Activated gamma-delta T cell (primary cell): ENCODE results near the gene CD40.

Source experiments
- DNase-seq: peaks from one replicate; lab custom pipeline; 2025; lab: John Stamatoyannopoulos, UW

CD40 gene

DNA sequence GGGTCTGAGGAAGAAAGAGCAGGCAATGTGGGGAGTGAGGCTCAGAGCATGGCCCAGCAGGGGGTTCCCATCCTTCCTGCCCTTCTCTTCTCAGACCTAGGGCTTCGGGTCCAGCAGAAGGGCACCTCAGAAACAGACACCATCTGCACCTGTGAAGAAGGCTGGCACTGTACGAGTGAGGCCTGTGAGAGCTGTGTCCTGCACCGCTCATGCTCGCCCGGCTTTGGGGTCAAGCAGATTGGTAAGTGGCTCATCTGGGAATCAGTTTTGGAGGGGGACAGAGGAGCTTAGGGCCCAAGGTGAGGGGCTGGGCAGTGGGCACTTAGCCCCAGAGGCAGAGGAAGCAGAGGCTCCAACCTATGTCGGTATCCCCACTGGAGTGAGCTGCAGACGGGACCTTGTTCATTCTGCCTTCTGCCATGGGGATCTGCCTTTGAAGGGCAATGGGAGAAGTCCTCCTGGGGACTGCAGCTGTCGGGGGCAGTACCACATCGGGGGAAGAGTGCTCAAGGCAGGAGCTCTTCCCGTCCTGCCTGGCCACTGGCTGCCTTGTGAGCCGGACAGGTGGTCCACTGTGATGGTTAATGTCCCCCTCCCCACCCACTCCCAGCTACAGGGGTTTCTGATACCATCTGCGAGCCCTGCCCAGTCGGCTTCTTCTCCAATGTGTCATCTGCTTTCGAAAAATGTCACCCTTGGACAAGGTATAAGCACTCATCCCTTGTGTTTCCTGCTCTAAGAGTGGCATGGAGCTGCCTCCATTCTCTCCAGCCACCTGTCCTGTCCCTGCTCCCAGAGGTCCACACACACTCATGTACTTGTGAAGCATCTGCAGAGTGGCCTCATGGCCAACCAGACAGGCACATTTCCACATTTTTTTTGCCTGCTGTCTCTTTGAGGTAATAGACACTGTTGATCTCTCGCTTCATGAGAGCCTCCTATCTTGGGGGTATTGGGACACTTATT, 4.7 kb downstream of the CD40 start:
- DNase-seq: no peak

DNA sequence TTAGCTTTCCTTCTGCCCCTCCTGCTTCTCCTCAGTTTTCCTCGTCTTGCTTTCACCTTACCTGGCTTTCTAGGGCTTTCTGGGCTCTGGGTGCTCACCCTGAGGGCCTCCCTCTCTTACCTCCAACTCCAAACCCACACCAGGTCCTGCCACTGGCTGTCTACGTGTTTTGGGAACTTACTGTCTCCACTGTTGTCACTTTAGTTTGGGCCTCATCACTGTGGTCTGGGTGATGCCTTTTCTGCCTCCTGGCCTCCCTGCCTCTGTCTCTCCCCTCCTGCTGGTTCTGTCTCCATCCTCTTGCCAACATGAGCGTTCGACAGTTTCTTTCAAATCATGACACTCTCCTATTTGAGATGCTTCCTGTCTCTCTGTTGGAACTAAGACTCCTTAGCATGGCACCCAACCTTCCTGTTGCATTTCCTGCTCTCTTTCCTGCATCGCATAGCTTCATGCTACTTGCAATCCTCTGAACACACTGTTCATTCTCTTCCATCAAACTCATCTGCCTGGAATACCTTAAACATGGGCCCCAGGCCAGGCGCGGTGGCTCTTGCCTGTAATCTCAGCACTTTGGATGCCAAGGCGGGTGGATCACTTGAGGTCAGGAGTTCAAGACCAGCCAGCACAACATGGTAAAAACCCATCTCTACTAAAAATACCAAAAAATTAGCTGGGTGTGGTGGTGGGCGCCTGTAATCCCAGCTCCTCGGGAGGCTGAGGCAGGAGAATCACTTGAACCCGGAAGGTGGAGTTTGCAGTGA, 5.5 kb downstream of the CD40 start:
- no peak for DNase-seq

DNA sequence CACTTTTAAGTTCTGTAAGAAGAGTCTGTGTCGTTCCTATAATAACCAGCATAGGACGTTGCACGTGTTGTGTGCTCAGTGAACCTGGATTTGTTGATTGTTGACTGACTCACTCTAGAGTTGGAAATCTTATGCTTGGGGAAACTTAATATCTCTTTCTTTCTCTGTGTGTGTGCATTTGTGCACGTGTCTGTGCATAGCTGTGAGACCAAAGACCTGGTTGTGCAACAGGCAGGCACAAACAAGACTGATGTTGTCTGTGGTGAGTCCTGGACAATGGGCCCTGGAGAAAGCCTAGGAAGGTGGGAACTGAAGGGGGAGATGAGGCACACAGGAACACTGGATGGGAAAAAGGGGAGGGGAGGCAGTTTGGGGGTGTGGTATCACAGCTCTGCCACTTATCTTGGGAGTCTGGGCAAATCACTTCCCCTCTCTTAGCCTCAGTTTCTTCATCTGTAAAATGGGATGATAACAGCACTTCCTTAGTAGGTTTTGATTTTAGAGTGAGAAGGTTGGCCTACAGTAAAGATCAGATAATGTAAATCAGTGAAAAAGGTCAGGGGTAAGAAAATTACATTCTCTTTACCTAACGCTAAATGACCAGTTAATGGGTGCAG, 8.4 kb downstream of the CD40 start:
- DNase-seq: no peak

DNA sequence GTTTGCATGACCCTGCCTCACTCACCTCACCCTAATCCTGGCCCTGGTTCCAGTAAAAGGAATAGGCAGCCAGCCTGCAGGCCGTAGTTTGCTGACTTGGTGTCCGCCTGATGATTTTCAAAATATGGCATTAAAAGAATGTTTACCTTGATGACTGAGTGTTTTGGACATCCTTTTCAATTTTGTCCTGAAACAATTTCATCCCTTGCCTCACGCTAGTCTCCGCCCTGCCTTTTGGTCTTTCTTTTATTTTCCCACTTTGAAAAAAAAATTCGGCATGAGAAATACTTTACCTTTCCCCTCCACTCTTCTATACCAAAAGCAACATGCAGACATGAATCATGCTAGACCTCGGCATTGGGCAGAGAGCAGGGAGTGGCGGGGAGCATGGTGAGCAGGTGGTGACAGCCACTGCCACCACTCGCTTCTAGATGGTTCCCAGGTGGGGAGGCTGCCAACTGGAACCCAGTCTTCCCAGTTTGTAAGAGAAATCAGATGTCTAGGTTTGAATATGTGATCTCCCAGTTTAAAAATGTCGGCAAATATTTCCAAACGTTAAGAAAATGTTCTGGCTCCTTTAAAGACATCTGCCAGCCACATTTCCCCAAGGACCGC, 9.4 kb downstream of the CD40 start:
- DNase-seq: no peak

DNA sequence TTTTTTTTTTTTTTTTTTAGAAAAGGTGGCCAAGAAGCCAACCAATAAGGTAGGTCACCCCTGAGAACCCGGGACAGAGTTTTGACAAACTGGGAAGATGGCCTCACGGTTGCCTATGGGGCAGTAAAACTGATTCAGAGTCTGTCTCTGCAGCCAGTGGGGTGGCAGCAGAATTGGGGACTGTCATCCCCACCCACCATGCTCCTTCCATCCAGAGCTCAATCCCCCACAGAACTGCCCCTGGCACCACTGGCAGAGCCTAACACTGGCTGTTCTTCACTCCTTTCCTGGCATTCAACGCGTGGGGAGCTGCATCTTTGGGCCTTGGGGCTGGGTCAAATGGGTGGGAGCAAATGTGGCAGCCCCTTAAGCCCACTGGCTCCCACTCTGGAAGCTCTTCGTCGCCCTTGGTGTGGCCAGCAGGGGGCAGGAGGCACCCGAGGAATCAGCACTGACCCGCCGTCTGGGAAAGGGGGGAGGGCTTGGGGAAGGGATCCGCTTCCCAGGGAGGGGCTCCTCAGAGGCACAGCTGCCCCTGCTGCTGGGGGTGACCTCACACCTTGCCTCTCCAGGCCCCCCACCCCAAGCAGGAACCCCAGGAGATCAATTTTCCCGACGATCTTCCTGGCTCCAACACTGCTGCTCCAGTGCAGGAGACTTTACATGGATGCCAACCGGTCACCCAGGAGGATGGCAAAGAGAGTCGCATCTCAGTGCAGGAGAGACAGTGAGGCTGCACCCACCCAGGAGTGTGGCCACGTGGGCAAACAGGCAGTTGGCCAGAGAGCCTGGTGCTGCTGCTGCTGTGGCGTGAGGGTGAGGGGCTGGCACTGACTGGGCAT, 10.4 kb downstream of the CD40 start:
- no peak for DNase-seq

DNA sequence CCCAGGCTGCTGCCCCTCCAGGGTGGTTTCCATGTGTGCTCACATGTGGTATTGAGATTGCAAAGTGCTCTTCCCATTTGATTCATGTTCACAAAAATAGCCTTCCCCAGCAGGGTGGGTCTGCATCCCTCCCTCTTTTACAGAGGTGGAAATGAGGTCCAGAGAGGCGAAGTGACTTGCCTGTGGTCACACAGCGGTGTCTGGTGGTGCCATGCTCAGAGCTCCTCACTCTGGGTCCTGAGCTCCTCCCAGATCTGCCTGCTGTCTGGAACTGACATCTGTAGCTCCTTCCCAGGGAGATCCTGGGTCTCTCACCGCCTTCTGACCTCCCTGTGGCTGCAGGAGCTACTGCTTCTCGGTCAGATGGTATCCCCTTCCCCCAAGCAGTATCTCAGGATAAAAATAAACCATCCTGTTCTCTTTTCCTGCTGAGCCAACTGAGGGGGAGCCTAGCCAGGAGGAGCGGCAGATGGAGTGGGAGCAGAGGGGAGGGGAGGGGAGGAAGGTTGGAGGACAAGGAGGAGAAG, 11.9 kb downstream of the CD40 start:
- DNase-seq: no peak

DNA sequence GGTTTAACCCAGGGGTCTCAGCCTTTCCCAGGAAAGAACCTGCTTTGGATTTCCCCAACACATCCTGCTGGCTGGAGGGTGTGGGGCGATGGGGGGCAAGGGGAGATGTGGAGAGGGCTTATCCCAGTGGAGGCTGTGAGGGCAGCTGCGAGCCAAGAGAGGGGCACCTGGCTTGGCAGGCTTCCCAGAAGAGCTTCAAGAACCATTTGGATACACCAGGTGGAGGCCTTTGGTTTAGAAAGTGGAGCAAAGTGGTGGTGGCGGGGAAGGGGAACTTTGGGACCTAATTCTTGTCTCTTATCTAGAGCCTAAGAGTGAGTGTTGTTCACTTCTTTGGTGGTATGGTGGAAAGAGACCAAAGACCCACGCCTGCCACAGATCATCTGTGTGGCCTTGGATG, 12.4 kb downstream of the CD40 start:
- DNase-seq: no peak

DNA sequence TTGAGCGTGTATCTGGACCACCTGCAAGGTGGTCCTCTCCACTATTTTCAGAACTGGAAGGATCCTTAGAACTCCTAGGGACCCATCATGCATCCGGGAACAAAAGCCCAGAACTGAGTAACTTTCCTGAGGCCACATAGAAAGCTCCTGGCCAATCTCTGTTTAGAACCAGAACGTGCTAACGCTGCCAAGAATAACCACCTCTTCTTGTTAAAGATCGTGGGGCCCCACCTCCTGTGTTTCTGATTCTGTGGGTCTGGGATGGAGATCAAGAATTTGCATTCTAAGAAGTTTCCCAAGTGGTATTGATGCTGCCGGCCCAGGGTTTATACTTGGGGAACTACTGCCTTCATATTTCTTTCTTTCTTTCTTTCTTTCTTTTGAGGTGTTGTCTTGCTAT, 13.3 kb downstream of the CD40 start:
- DNase-seq: no peak

DNA sequence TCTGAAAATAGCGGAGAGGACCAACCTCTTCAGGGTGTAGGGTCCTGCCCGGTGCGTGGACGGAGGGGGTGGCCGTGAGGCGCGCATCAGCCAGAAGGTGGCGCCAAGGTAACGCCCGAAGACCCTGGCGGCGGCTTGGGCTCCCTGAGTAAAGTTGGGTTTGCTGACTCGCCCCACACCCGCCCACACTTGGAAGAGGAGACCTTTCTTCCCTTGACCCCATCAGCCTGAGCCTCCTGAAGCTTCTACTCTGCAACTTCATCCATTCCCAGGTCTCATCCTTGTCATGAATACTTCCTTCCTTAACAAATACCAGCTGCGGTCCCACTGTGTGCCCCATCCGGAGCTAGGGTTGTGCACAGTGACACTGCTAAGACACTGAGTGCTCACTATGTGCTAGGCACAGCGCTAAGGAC, 14.6 kb downstream of the CD40 start:
- peak; percentile 22 for DNase-seq

DNA sequence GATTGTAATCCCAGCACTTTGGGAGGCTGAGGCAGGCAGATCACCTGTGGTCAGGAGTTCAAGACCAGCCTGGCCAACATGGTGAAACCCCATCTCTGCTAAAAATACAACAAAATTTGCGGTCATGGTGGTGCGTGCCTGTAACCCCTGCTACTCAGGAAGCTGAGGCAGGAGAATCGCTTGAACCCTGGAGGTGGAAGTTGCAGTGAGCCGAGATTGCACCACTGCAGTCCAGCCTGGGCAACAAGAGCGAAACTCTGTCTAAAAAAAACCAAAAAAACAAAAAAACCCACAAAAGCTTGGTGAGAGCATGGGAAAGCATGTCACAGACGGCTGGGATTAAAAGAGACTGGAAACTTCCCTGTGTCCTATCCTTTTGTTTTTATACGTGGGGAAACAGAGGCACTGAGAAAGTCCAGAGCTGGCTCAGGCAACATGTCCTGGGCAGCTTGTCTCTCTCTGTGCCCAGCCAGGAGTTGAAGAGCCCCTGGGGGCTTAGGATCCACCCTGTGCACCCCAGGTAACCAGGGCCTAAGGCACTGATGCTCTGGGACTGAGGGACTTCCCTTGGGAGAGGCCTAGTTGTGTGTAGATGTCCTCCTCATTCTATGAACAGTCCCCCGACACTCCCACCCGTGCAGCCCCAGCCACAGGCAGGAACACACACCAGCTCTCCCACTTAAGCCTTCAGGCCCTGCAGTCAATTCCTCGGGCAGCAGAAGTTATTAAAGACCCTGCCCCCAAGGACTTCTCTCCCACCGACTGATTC, 16.0 kb downstream of the CD40 start:
- no peak for DNase-seq

DNA sequence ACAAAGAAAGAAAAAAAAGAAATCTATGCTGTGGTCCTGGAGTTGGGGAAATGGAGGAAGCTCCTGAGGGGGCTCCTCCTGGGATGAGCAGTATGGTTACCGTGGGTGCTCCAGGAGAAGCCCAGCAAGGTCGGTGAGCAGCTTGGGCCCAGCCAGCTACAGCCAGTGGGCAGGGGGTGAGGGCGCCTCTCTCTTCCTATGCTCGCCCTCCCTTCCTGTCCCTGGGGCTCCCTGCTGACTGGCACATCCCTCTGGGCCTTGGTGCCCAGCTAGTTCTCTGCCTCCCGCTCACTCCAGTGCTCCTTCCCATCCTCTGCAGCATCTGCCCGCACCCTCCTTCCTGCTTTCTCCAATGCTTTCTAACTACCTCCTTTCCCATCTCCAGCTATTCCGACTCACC, 16.6 kb downstream of the CD40 start:
- DNase-seq: no peak

DNA sequence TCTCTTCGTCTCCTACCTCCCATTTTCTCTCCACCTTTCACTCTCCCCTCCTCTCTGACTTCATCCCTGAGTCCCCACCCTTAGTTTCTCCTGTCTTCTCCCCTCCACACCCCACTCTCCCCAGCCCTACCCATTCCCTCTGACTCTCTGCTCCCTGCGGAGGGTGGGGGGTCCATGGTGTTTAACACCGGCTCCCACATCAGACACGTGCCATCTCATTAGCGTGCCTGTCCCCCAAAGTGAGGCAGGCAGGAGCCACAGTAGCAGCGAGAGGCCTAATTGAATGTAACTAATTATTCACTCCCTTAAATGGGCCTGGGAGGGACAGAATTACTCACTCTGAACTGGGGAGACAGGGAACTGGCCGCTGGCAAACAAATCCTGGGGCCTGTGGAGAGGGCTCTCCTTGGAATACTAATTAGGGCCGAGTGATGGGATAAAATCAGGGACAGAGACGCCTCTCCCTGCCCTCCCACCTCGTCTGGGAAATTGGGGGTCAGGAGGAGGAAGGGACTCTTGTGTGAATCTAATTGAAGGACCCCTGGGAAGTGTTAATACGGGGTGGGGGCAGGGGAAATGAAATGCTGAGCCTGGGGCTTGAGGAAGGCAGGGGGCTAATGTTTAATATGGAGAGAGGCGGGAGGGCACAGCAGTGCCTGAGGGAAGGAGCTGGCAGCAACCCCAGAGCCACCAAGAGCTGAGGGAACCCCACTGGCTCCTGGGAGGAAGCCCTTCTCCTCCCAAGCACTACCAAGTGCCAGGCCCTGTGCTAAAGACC, 17.9 kb downstream of the CD40 start:
- DNase-seq: no peak

DNA sequence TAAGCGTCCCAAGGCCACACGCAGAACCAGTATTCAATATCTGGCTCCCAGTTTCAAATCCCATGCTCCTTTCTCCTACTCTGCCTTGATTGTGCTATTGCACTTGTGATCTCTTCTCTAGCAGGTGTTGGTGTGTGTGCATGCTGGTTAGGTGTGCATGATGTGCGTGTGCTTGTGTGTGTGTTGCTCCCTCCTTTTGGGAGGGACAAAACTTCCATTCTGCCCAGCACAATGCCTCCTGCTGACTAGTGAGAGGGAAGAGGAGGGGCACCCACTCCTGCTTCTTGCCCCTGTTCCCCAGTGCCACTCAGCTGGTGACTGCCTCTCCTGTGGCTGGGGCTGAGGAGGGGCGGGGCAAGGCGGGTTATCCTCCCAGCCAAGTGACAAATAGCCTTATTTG, 19.7 kb downstream of the CD40 start:
- DNase-seq: no peak

DNA sequence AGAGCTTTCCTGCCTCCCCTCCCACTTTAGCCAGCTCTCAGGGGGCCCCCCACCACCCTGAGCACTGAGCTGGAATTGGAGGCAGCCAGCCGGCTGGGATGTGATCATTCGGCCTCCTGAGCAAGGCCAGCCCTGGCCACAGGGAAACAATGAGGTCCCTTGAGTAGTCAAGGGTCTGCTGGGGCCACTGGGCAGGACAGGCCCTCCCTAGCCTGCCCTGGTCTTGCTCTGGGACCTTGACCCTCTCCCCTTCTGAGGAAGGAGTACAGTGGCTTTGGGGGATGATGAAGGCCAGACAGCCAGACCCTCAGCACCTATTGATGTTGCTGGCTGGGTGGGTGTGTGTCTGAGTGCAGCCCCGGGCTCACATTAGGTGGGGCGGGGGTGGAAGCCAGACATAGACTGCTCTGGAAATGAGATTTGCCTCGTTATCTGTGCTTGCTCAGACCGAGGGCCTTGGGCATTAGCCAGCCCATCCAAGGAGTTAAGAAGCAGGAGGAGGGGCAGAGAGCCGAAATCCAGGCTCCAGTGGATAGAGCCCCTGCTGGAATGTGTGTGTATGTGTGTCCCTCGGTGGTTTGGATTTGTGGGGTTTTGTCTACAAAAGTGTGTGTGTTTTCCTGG, 21.3 kb downstream of the CD40 start:
- no peak for DNase-seq

DNA sequence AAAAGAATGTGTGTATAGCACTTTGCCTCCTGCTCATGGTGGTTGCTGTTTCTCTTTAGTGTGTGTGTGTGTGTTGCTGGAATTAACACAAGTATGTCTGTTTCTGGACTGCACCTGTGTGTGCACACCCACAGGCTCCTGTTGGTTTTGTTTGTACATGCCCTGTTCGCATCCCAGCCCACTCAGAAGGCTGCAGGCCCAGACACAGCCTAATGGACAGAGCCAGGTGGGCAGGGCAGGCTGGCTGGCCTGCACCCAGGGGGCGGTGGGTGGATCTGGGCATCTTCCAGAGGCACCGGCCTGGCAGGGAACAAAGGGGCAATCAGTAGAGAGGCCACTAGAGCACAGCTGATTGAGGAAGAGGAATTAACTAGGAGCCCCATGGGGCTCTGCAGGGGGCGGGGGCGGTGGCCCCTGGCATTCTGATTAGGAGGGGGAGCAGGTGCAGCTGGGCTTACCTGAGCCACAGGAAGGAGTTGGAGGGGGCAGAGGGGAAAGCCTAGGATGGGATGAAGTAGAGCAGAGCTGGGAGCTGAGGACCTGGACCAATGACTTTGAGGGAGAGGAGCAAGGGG, 21.9 kb downstream of the CD40 start:
- no peak for DNase-seq

DNA sequence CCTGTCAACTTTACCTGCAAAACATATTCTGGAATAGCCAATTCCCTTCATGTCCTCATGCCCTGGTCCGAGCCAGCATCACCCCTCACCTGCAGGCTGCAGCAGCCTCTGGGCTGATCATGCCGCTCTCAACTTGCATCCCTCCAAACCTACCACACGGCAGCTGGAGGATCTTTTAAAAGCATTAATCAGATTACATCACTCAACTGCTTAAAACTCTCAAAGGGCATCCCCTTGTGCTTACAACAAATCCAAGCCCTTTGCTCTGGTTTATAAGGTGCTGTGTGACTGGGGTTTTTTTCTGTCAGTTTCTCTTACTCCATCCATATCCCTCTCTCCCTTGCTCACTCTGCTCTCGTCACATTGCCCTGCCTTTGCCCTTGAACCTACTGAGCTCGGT, 24.0 kb downstream of the CD40 start:
- DNase-seq: no peak

DNA sequence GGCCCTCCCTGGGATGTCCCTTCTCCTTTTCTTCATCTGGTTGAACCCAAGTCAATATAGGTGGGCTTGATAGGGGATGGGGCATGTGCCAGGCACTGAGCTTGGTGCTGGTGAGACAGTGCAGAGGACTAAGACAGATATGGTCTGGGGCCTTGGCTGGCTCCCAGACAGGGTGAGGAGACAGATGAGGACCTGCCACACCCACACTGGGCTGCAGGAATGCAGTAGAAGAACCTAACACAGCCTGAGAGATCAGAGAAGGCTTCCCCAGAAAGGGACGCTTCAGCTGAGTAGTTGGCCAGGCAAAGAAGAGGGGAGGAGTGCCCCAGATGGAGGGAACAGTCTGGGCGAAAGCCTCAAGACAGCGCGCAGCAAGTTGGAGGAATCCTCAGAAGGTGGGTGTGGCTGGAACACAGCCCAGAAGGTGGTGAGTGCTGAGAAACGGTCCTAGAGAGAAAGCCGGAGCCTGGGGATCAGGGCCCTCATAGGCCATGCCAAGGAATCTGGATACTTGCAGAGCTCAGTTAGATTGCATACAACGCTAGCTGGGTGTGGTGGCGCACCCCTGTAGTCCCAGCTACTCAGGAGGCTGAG, 26.4 kb downstream of the CD40 start:
- no peak for DNase-seq

DNA sequence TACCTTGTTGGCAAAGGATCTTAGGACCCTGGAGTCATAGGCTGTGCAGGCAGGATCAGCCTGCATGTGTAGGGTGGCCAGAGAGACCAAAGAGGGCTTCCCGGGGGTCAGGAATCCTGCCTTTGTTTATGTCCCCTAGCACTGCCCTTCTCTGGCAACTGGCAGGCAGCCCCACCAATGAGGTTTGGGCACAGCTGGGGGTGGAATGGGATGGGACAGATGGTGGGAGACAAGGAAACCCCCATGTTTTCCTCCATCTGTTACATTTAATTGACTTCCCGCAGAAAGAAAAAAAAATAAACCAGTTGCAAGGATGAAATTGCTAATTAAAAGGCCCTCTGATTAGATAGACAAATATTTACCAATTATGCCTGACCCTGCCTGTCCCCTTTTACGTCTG, 27.6 kb downstream of the CD40 start:
- no peak for DNase-seq
